ENCODE measurements around the gene FOXP1. TPM values are rescaled to one million over a fixed set of nuclear protein-coding genes. Genes with fewer than 3 reads are reported as not detected.
A peak's percentile ranks its signal among the peaks of the same experiment; 100 is the strongest.

The FOXP1 gene
- total and polyA plus RNA-seq, 9 of the 15 experiments (the other 6 are each of a cell fraction or from before 2014, with no cell fraction given): 7.7 to 34.5 (median 13.7) TPM

- POLR2A ChIA-PET: interaction anchor here (1.2 kb wide), 1 partner anchor 12 kb away, joined by 5 read pairs; no protein-coding TSS in a partner anchor
- no peak for FAIRE-seq
Observed at GRCh38 chr3:71153713-71154112, 429.8 kb downstream of the FOXP1 start.

More at GRCh38 chr3:71153713-71154112, 429.8 kb downstream of the FOXP1 start:
- Histone ChIP-seq H2AFZ (ENCODE audit: low read depth, low read length) (no peak overlapping the region), H4K20me1 (replicated peaks; ENCODE audit: control insufficient read depth, insufficient read depth, low read length) (no peaks in the 10 kb centered on the region), H3K9me3 (replicated peaks; ENCODE audit: control insufficient read depth, insufficient read depth, low read depth, low read length) (no peaks in the 10 kb centered on the region), H3K9ac (ENCODE audit: insufficient read depth in 1 of 2, low read depth in 2 of 2, low read length in 2 of 2) (no peak overlapping the region), H3K4me1 (replicated peaks in 1 of 2; ENCODE audit: control insufficient read depth in 2 of 2, insufficient read depth in 2 of 2, low read length in 2 of 2) (no peaks in the 10 kb centered on the region; a peak in 1 of 5 replicates), H3K36me3 (ENCODE audit: control insufficient read depth, insufficient read depth, low read length) (no peaks in the 10 kb centered on the region), H3K4me2 (ENCODE audit: insufficient read depth, low read length) (no peak overlapping the region), H3K79me2 (ENCODE audit: control insufficient read depth, insufficient read depth, low read length) (no peaks in the 10 kb centered on the region), H3K27ac (ENCODE audit: extremely low read depth, low read depth, low read length) (no peak overlapping the region), H3K27me3 (ENCODE audit: control insufficient read depth in 2 of 2, insufficient read depth in 2 of 2, low read length in 2 of 2) (no peaks in the 10 kb centered on the region), H3K9me1 (ENCODE audit: control insufficient read depth, insufficient read depth, low read length) (no peaks in the 10 kb centered on the region), H3K4me3 (no peak overlapping the region)
- DNase-seq (ENCODE audit: extremely low read depth in 1 of 4, low spot score in 3 of 4) (no peak), ATAC-seq (no peak)
- CTCF ChIA-PET (ENCODE audit: low intra/inter-chr PET ratio): no interaction called here
- BruUV-seq (replicated peaks): no TSS peak
- intact Hi-C loops (cut with micrococcal nuclease) (no loop called here), in situ Hi-C loops (cut with MboI) (no loop called here)
- TF ChIP-seq TBL1XR1 (IDR thresholded peaks at IDR 0.05; ENCODE audit: low read length in 2 of 2) (no peak), CREB5 (CRISPR knock-in tag; IDR thresholded peaks at IDR 0.05) (no peak), CEBPG (CRISPR knock-in tag; IDR thresholded peaks at IDR 0.05) (no peak), CEBPG (tag; conservative IDR thresholded peaks at IDR 0.05 in 1 of 2, IDR thresholded peaks at IDR 0.05 in 1 of 2) (peak in 1 of 2 experiments; percentile 35; a peak in 1 of 4 replicates), CEBPB (tag; IDR thresholded peaks at IDR 0.05) (0 out of 2 replicates have a peak, but pooled peaks have one; percentile 9), ARHGAP35 (IDR thresholded peaks at IDR 0.05; ENCODE audit: partially characterized antibody) (no peak)
- whole genome bisulfite sequencing (ENCODE audit: insufficient coverage, low coverage, missing lambda C conversion rate): 75% methylated on average over 2 of the region's 2 CpGs
